DMS153 treated with DMSO at 0.1 percent for 48 hours (cell line): Measurements from ENCODE around the gene HS1BP3.
A peak's percentile ranks its signal among the peaks of the same experiment; 100 is the strongest.

Experiments used
- DNase-seq: peaks from one replicate; lab custom pipeline; 2025; ENCODE audit not compliant: unreplicated experiment; lab: John Stamatoyannopoulos, UW

HS1BP3 gene

DNA sequence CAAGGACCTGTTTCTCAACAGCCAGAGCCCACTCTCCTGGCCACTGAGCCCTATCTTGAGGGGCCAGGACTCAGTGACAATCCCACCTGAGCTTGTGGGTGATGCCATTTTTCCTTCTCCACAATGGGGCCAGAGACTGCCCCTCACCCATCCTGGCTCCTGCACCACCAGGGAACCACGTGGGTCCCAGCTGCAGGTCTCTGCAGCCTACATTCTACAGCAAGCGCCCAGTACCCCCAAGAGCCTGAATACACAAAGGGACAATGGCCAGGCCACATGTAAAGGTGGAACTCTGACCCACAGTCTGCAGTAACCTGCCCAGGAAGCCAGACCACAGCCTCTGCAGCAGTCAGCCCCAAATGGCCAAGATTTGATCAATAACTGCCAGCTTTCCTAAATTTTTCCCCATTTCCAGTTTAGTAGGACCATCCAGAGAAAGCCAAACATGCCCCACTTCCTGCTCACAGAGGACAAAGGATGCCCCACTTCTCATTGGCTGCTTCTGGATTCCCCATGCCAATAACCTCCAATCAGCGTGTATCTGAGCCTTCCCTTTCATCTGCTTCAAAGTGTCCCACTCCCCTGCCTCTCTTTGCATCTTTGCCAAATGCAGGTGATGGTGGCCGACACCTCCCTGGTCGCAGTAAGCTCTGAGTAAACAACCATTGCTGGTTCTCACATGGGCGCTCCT is 19.1 kb downstream of the HS1BP3 start:
- no peak for DNase-seq

DNA sequence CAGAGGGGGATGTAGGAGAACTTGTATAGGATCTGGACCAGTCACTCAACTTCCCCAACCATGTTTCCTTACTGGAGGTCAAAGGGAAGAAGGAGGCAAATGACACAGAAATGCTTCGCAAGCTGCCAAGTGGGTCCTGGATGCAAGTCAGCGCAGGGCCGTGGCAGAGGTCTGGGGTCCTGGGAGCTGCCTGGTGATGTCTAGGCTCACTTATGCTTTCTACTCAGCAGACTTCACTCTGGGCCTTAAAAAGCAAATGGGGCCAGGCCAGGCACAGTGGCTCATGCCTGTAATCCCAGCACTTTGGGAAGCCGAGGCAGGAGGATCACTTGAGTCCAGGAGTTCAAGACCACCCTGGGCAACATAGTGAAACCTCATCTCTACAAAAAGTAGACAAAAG is 19.9 kb downstream of the HS1BP3 start:
- no peak for DNase-seq

DNA sequence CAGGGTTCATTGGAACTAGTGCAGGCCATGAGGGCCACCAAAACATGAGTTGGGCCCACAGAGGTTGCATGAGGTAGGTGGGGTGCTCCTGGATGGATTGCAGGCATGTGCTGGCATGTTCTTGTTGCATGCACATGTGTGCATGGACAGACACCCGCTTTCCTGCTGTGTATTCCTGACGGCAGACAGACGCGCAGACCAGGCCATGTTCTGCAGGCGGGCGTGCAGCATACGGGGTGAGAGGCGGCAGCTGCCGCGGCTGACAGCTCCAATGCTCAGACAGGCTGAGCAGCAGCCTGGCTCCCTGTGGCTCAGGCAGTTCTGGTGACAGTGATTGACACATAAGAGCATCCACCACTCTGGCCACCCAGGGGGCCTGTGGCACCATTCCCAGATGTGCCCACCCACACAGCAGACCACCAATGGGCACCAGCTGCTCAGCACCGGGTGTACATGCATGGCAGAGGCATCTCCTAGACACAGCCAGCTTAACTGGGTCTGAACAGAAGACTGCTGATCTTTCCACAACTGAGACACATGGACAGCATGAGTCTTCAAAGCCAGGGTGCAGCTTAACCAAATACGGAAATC is 21.2 kb downstream of the HS1BP3 start:
- DNase-seq: no peak

DNA sequence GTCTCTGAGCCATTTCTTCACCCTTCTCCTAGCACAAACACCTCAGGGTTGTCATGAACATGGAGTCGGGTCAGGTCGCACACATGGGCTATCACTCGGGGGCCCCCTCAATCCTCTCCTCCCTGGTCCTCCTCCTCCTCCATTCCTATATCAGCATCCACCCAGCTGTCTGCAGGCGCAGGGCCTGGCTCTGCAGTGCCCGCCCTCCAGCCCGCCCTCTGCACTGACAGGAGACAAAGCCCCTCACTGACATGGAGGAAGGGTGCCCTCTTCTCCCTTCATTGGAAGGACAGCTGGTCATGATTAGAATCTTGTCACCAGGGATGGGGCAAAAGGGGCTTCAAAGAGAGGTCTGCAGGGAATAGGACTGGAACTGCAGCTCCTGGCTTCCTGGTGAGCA is 21.7 kb downstream of the HS1BP3 start:
- DNase-seq: no peak

DNA sequence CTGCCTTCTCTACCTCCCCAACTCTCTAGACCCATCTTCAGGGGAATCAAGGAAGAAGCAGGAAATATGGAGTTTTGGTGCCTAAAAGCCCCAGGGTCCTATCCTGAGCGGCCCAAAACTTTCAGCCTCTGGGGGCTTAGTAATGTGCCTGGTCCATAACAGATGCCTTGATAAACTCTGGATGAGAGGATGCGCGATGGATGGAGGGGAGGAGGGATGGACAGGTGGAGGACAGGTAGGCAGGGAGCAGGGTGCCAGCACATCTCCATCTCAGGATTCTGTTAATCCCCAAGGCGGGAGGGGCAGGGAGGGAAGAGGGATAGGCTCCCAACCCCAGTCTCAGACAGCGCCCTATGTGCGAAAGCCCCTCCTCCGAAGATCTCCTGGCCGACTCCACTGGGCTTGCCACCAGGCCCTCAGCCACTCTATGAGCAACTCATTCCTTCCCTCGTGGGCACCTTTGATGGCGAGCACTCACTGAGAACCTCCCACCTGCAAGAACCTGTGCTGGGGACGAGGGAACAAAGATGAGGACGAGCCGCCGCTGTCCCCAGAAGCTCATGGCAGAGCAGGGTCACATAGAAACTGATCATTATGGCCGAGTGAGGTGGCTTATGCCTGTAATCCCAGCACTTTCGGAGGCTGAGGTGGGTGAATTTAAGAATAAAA is 23.1 kb downstream of the HS1BP3 start:
- no peak for DNase-seq

DNA sequence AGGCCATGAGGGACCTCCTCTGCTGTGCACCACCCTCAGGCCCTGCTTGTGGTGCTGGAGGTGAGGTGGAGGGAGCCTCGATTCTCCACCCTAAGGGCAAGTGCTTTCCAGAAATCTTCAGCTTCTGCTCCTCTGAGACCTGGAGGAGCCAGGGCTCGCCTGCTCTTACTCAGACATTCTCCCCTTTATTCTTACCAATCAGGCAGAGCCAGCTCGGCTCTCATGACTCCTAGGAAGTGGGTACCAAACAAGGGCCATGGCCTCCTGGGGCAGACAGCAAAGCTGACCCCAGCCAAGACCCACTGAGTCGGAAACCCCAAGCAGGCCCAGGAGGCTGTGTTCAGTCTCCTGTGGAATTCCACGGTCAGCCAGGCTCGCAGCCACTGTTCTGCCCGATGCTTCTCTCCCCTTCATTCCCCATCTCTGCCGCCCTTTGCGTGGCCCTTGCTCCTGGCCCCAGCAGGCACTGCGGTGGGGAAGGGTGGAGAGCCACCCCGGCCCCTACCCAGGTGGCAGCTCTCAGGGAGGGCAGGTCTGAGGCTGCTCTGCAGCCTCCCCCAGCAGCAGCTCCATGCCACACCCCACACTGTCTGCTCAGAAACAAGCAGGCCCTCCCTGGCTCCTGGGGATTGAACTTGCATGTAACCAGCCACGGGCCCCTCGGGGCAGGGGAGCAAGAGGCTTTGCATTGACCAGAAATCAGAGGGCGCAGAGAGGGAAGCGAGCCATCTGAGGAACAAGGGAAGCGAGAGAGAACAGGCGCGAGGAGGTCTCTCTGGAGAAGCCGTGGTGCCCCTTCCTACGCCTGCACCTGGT is 24.0 kb downstream of the HS1BP3 start:
- no peak for DNase-seq

DNA sequence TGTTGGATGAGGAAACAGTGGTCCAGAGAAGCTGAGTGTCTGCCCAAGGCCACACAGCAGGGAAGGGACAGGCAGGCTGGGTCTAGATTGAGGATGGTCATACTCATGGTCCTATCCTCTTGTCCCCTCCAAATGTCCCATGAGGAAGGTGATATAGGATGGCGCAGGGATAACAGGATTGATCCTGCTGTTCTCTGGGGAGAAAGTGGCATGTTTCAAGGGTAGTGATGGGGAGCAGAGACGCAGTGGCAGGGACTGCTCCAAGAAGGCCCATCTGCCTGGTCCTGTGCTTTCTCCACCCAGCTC is 24.6 kb downstream of the HS1BP3 start:
- DNase-seq: no peak

DNA sequence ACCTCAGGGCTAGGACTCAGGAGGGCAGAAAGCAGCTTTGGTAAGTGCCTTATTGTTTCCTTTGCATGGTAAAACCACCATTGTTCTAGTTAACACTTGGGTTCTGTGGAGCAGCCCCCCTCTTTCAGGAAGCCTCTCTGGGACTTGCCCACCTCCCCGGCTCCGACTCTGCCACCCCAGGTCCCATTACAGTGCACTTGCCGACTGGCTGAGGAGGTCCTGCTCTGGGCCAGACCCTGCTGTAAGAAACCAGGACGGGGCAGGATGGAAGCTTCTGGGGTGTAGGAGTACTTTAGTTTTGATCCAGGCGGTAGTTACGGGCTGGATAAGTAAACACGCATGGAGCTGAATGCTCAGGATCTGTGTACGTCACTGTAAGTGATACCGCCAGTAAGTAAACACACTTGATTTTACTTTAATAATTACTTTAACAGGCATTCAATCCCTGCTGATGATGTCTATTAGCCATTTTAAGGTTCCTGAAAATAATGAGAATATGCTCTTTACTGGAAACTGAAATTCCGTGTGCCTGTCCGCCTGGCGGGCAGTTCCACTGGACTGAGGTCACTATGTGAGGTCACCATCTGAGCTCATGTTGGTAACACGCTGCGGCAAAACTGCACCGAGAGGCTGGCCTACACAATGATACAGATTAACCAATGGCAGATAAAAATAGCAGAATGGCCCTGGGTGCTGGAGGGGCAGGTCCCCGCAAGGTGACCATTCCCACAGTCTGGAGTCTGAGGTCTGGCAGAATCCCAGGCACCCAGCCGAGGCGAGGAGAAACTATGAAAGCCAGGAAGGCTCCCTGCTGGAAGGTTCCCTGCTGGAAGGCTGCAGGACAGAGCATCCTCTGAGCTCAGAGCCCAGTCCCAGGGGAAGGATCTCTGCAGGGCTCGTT is 25.2 kb downstream of the HS1BP3 start:
- peak; percentile 17 for DNase-seq

DNA sequence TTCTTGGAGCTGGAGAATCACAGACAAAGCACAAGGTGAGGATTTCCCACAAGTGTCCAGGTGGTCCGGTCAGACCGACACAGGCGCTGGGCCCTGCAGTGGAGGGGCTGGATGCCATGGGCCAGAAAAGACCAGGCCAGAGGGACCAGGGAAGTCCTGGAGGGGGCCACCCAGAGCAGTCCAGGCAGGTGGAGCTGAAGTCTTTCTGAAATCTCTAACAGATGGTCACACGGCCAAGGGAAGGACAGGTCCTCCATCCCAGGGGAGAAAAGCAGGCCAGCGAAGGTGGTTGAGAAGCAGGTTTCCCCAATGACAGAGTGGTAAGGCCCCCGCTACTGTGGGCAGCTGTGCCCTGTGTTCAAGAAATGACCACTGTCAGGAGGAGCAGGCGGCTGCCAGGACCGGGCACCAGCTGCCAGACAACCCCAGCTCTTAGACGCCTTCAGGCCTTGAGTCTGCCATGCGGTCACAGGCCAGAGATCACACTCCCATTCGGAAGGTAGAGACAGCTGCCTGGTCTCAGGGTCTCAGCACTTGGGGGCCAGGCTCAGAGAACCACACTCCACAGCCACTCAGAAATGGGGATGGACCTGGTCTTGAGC is 25.9 kb downstream of the HS1BP3 start:
- DNase-seq: no peak

DNA sequence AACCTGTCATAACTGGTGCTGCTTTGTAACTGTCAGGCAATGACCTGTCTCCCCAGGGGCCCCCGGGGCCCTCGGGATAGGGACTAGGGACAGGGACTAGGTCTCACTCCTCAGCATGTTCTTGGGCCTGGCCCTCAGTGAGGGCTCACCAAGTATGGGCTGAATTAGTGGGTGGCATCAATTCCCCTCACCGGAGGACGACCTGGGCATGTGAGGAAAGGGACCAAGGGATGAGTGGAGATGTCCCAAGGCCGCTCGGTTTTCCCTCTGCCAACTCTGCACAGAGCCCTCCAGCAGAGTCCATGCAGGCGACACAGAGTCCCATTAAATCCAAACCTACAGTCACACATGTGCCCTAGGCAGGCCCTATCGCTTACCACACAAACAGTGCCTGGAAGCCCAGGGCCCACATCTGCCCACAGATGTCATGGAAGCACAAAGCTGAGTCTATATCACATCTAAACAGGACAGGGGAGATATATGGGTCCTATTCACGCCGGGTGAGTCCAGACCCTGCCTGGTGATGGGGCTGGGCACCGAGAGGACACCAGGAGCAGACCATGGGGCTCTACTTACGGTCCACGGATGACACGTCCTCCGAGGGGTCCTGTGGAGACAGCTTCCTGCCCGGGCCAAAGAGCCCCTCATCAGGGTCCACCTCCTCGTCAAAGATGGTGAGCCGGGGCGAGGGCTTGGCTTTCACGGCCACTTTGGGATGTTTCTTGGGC is 26.6 kb downstream of the HS1BP3 start:
- DNase-seq: no peak

DNA sequence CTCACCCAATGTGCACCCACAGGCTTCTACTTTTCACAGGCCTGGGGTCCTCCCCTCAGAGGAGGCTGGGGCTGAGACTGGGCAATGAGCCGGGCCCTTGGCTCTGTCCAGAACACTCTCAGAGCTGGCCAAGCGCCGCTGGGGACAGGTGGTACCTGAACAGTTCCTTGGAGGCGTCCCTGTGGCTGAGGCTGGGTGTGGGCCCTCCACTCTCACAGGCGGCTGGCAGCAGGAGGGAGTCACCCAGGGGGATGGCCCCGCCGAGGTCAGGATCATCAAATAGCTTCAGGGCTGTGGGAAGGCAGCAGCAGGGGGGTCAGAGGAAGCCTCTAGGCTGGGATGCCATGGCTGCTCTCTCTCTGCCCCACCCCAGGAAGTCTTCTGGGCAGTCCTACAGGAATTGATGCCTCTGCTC is 27.1 kb downstream of the HS1BP3 start:
- DNase-seq: no peak

DNA sequence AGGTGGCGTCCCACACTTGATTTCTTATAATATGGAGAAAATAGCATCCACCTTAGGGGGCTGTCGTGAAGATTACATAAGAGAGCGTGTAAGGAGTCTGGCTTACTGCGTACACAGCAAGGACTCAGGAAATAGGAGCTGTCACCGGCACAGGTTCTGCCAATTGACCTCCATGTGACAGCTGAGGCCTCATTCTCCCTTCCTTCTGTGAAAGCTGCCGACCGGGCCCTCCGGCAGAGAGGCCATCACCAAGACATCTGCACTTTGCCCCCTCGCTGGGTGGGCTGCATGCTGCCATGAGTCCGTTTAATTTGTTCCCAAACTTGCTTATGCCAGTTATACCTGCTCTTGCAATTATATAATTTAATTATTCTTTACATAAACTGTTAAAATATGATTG is 27.7 kb downstream of the HS1BP3 start:
- DNase-seq: no peak

DNA sequence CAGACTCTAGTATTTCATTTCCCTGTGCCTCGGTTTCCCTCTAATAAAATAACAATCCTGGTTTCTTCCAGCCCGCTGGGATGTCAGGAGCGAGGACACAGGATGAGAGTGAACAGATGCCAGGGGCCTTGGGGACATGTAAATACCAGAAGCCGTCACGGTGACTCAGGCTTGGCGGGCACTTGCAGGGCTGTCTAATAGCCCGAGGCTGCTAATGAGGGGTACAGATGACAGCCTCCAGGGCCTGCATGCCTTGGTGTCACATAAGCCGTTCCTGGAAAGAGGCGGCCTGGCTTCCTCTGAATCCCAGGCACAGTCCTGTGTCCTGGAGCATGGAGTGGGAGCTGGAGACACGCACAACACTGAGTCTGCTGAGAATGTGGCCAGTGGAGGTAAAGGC is 28.2 kb downstream of the HS1BP3 start:
- DNase-seq: no peak

DNA sequence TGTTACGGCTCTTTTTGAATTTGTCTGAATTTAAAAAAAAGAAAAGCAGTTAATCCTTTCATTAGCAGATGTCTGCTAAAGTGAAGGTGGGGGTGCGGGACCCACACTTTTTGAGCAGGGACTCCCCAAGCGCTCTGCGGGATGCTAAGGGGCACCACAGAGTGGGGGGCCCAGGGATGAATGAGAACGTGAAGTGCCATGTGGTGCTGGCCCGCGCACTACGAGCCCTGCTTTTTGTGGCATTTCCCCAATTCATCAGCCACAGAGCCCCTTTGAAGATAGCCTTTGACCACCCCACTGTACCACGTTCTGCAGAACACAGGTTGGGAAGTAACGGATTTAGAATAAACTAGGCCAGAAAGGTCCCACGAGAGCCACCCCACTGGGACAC is 28.6 kb downstream of the HS1BP3 start:
- no peak for DNase-seq

DNA sequence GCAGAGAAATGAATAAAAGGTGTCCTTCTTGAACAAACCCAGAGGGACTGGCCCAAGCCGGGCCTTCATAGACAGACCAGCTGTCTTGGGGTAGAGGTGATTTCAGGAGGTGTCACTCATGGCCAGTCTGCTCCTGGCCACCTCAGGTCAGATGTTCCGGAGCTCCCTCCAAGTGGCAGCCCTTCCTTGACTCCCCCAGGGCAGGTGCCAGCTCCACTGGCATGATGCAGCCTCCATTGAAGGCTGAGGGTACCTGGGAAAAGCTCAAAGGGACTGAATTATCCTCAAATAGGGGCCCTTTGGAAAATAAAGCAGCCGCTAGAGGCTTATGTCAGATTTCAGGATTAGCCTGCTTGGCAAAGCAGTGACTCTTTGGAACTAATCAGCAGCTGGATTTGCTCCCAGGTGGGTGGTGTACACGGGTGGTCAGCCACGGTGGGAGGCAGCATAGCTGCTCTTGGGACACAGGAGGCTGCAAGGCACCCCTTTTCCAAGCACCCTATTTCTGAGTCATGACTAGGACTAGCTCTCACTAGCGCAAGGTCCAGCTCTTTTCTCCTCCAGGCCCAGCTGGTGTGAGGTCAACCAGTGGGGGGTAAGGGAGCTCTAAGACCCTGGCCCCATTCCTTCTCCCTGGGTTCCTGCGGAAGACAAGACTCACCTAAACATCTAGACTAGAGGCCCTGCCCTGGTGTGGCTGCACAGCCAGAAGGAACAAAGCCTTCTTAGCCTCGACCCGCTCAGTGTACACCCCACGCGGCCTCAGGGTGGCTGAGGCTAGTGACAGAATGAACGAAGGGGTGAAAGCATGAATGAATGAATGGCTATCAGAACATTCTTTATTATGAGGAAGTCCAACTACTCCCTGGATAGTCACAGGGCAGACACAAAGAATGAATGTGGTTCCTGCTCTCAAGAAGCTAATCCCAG is 29.3 kb downstream of the HS1BP3 start:
- DNase-seq: no peak

DNA sequence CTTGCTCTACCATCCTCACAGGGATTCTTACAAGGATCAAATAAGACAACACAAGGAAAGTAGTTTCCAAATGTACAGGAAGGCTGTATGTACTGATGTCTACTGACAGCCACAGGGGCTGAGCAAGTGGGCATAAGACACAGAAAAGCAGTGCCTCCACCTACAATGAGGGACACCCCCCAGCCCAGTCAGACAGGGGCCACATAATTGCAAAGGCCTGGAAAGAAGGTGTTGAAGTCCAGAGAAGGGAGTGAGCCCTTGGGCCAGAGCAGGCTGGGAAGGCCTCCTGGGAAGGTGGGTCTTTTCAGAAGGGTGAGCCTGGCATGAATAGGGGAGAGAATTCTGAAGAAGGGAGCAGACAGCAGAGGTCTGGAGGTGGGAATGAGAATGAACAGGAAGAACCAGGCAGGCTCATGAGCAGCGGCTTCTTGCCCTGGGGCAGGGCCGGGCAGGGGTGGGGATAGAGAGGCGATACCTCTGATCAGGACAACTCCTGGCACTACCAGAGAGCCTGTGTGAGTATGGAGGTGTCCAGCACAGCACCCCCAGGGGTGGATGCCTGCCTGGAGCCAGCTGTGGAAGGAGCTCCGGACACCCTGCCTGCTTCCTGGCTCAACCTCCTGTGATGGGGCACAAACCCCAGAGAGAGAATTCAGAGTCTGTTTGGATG is 30.1 kb downstream of the HS1BP3 start:
- no peak for DNase-seq

DNA sequence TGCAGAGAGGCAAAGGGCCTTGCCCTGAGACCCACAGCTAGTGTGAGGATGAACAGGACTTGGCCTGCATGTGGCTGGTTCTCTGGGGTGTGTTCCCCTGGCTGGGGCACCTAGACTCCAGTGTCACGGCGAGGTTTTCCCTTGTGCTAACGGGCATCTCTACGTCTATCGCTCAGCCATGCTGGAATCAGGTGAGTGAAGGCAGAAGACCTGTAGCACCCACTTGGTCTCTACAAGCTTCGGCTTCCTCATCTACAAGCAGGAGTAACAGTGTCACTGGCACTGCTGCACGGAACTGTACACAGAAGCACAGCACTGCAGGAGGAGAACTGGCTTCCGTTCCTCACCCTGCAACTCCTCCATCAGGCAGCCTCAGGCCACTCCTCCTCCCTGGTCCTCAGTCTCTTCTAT is 30.6 kb downstream of the HS1BP3 start:
- no peak for DNase-seq

DNA sequence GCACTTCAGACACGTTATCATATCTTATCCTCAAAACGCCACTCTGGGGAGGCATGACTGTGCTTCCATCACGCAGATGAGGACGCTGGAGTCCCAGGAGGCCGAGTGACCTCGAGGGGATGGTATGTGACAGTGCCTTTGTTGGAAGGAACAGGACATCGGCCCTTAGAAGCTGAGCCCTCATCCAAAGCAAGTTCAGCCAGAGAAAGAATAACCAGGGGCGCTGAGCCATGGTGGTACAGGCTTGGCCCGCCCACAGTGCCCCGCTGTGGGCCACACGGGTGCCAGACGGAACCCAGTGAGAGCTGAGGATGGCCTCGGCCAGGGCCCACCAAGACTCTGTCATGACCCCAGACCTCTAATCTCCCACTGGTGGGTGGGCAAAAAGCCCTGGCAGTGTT is 31.3 kb downstream of the HS1BP3 start:
- DNase-seq: no peak
